ENCODE measurements around the gene COL9A1.

COL9A1 gene

DNA sequence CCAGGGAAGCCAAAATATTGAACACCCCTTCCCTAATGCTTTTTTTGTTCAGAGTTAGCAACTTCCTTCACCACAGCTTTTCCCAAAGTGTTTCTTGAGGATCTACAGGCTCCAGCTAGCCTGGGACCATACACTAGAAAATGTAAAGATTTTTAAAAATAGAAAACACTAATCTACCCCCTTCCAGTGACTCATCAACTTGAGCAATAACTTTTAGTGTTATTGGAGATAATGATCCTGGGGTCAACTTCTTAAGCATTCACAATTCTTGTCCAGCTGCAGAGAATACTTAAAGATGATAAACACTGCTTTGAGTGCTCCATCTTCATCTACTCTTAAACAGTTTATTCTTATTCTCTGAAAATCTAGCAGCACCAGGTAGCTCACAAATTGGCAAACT is 131.6 kb downstream of the COL9A1 start:
- DNase-seq (ENCODE audit: low spot score): no peak

DNA sequence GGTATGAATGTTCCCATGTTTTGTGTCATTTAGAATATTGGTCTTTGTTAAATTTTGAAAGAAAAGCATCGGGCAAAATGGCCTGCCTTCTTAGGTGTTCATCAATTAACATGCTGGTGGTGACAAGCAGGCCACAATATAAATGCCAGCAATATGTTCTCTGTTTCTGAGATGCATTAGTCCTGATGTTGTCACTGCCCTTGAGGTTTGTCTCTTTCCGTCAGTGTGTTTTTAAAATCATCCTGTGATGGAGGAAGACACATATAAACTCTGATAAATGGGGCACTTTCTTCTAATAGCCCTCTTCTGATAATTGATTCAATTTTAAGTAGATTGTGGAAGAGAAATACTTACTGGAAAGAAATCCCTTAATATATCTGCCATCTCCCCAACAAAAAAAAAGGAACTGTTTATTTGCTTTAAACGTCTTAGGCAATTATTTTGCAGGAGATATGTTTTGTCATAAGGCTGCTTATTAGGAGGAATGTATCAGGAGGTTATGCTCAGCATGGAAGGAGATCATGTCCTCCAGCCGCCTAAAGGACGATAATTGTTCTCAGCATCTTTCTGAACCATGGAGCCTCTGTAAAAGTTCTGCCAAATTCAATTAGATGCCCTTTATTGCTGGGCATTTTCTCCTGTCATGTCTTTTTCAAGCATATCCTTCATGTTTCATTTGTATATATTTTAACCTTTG is 134.1 kb downstream of the COL9A1 start:
- no peak for DNase-seq (ENCODE audit: low spot score)

All from activated CD4-positive, alpha-beta T cell treated with anti-CD3 and anti-CD28 coated beads, Interleukin-2, Interleukin-4, amounts not matched to agents 100 ng/mL and 50 ng/mL, durations not matched to agents 16 hours and 8 hours (primary cell).